ENCODE results near the gene DOCK11. TPM values are rescaled to one million over a fixed set of nuclear protein-coding genes. Genes with fewer than 3 reads are reported as not detected.

The DOCK11 gene
- total RNA-seq, 4 donors from 2014 or later, result 131 to 240 (median 175) TPM

- no peak for TF ChIP-seq CTCF (IDR thresholded peaks at IDR 0.05; ENCODE audit: low read depth)
Observed at GRCh38 chrX:118553042-118553710, 57.6 kb downstream of the DOCK11 start.

- TF ChIP-seq CTCF (IDR thresholded peaks at IDR 0.05; ENCODE audit: low read depth), result no peak
Observed at GRCh38 chrX:118554511-118554910, 58.9 kb downstream of the DOCK11 start.

- no peak for TF ChIP-seq CTCF (IDR thresholded peaks at IDR 0.05; ENCODE audit: low read depth)
Observed at GRCh38 chrX:118558926-118559325, 63.3 kb downstream of the DOCK11 start.

GRCh38 chrX:118560489-118560888 lies 64.9 kb downstream of the DOCK11 start:
- TF ChIP-seq CTCF (IDR thresholded peaks at IDR 0.05; ENCODE audit: low read depth), result no peak

GRCh38 chrX:118562582-118563164 lies 67.1 kb downstream of the DOCK11 start:
- TF ChIP-seq CTCF (IDR thresholded peaks at IDR 0.05; ENCODE audit: low read depth), result no peak

- no peak for TF ChIP-seq CTCF (IDR thresholded peaks at IDR 0.05; ENCODE audit: low read depth)
Observed at GRCh38 chrX:118564498-118564897, 68.9 kb downstream of the DOCK11 start.

- TF ChIP-seq CTCF (IDR thresholded peaks at IDR 0.05; ENCODE audit: low read depth), result no peak
Observed at GRCh38 chrX:118565853-118566252, 70.2 kb downstream of the DOCK11 start.

All from subcutaneous adipose tissue (tissue), 4 donors.